GM19351 (cell line): ENCODE measurements around the gene KIAA1586.

Source experiments
- ATAC-seq: cut with Tn5 transposase; IDR thresholded peaks from one replicate; pipeline ENCODE4 v1.9.1; 2021; ENCODE audit warnings: mild to moderate bottlenecking, moderate library complexity; ENCODE audit not compliant: unreplicated experiment

KIAA1586 gene

DNA sequence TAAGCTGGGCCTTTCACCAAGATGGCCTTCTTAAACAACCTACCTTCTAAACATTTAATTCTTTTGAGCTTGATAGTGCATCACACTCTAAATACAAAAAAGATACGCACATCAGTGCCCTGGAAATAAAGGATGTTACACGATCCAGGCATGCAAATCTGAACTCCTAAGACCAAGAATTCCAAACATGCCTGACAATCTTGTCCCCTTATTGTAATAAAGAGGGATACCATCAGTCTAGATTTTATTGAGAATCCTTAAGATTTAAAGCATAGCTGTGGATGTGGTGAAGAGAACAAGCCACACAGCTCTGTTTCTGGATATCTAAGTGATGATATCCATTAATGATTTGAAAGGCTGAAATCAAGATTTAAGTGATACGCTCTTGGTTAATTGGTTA lies 56.5 kb downstream of the KIAA1586 start:
- ATAC-seq: no peak

GRCh38 chr6:57104336-57104735 lies 57.8 kb downstream of the KIAA1586 start:
- ATAC-seq: no peak
